ENCODE measurements around the gene KRT31. TPM values are rescaled to one million over a fixed set of nuclear protein-coding genes. Genes with fewer than 3 reads are reported as not detected.

The KRT31 gene
- total RNA-seq, 4 donors from 2014 or later: not detected

DNA sequence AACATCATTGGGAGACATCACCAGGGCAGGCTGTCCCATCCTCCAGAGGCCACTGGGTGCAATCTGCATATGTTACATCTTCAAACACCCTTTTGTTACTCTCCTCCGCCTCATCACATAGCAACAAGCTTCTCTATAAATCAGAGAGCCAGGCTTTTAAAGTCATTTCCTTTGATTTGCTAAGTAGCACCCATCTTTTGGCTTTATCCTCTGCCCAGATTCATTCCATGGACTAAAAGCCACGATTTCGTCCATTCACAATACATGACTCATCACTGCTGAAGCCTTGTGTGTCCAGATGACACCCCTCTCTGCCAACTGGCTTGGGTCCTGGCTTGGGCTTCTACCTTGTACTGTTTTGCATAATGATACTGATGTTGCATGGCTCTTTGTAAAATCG lies 45.3 kb upstream of the KRT31 start:
- Histone ChIP-seq H3K9me3 (no peaks in the 10 kb centered on the region), H3K36me3 (no peaks in the 10 kb centered on the region), H3K4me3 (no peak overlapping the region), H3K27ac (no peak overlapping the region), H3K27me3 (peaks cover 26% of the 10 kb centered on the region), H3K4me1 (no peaks in the 10 kb centered on the region)
- in situ Hi-C loops (cut with MboI; ENCODE audit: low pct_ligation_motif_present in 1 of 4, low pct_unique_long_range_greater_than_20kb in 1 of 4, low sequenced_read_pairs in 3 of 4) (no loop called here), intact Hi-C loops (cut with DNase I; ENCODE audit: low total_unique reads) (no loop called here)
- no peak for DNase-seq
- WGBS, 2 donors (ENCODE audit: low coverage in 1 of 2): 47 to 76% methylated on average over 3 to 4 of the region's 4 CpGs
- TF ChIP-seq CTCF (IDR thresholded peaks at IDR 0.05) (no peak), EP300 (IDR thresholded peaks at IDR 0.05; ENCODE audit: low read depth) (no peak), POLR2AphosphoS5 (IDR thresholded peaks at IDR 0.05) (no peak), POLR2A (IDR thresholded peaks at IDR 0.05) (no peak)

GRCh38 chr17:41440531-41441033 lies 43.2 kb upstream of the KRT31 start, which contains the start of gene KRT38:
Gene KRT38, minus strand, starts transcription at chr17:41440983. Its CDS starts 62 bp downstream, at chr17:41440921.
- DNase-seq: no peak
- in situ Hi-C loops (cut with MboI; ENCODE audit: low pct_ligation_motif_present in 1 of 4, low pct_unique_long_range_greater_than_20kb in 1 of 4, low sequenced_read_pairs in 3 of 4) (no loop called here), intact Hi-C loops (cut with DNase I; ENCODE audit: low total_unique reads) (no loop called here)
- peaks cover 26% of the 10 kb centered on the region for H3K27me3 ChIP-seq
- H3K4me3 ChIP-seq: no peak within 1 kb of the TSS
- no peak for TF ChIP-seq EP300 (IDR thresholded peaks at IDR 0.05; ENCODE audit: low read depth)
- no peak for TF ChIP-seq POLR2A (IDR thresholded peaks at IDR 0.05)
- TF ChIP-seq CTCF (IDR thresholded peaks at IDR 0.05): no peak
- no peak for TF ChIP-seq POLR2AphosphoS5 (IDR thresholded peaks at IDR 0.05)
- 88% methylated on average over 10 of the region's 10 CpGs; no CpG with 5 or more reads in 1 of the 2 donors for WGBS, 2 donors (ENCODE audit: low coverage in 1 of 2)
- H3K9me3 ChIP-seq: no peaks in the 10 kb centered on the region
- H3K4me1 ChIP-seq: no peaks in the 10 kb centered on the region
- H3K36me3 ChIP-seq: no peaks in the 10 kb centered on the region
- no peak within 1 kb of the TSS for H3K27ac ChIP-seq

- no peak for DNase-seq
- peaks cover 21% of the 10 kb centered on the region for H3K27me3 ChIP-seq
- in situ Hi-C loops (cut with MboI; ENCODE audit: low pct_ligation_motif_present in 1 of 4, low pct_unique_long_range_greater_than_20kb in 1 of 4, low sequenced_read_pairs in 3 of 4) (no loop called here), intact Hi-C loops (cut with DNase I; ENCODE audit: low total_unique reads) (no loop called here)
- 81% methylated on average over 3 to 4 of the region's 5 CpGs for WGBS, 2 donors (ENCODE audit: low coverage in 1 of 2)
- no peaks in the 10 kb centered on the region for H3K36me3 ChIP-seq
- H3K9me3 ChIP-seq: no peaks in the 10 kb centered on the region
- no peak for TF ChIP-seq POLR2A (IDR thresholded peaks at IDR 0.05)
- TF ChIP-seq POLR2AphosphoS5 (IDR thresholded peaks at IDR 0.05): no peak
- no peak for TF ChIP-seq EP300 (IDR thresholded peaks at IDR 0.05; ENCODE audit: low read depth)
- no peak for TF ChIP-seq CTCF (IDR thresholded peaks at IDR 0.05)
- no peak overlapping the region for H3K4me3 ChIP-seq
- H3K27ac ChIP-seq: no peak overlapping the region
- no peaks in the 10 kb centered on the region for H3K4me1 ChIP-seq
These were observed 42.0 kb upstream of the KRT31 start for GRCh38 chr17:41439375-41439774.

DNA sequence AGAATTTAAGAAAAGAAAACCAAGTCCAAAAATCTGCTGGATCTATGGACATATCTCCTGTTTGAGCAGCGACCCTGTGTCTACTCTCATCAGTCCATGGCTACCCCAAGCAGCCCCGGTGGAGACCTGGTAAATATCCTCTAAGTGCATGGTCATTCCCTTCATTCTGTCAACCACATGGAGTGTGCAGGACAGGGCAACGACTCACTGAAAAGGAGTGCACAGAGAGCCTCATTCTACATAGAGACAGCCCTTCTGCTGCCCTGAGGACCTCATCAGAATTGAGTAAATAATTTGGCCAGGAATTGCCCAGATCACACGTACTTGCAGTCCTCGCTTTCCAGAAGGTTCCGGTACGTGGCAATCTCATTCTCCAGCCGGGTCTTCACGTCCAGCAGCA lies 40.4 kb upstream of the KRT31 start:
- intact Hi-C loops (cut with DNase I; ENCODE audit: low total_unique reads) (no loop called here), in situ Hi-C loops (cut with MboI; ENCODE audit: low pct_ligation_motif_present in 1 of 4, low pct_unique_long_range_greater_than_20kb in 1 of 4, low sequenced_read_pairs in 3 of 4) (no loop called here)
- Histone ChIP-seq H3K4me3 (no peak overlapping the region), H3K9me3 (no peaks in the 10 kb centered on the region), H3K36me3 (no peaks in the 10 kb centered on the region), H3K27me3 (peaks cover 7% of the 10 kb centered on the region), H3K27ac (no peak overlapping the region), H3K4me1 (no peaks in the 10 kb centered on the region)
- TF ChIP-seq EP300 (IDR thresholded peaks at IDR 0.05; ENCODE audit: low read depth): no peak
- no peak for TF ChIP-seq CTCF (IDR thresholded peaks at IDR 0.05)
- TF ChIP-seq POLR2AphosphoS5 (IDR thresholded peaks at IDR 0.05): no peak
- no peak for TF ChIP-seq POLR2A (IDR thresholded peaks at IDR 0.05)
- WGBS, 2 donors (ENCODE audit: low coverage in 1 of 2): 77 to 81% methylated on average over 3 to 9 of the region's 9 CpGs
- DNase-seq: no peak

All from transverse colon (tissue), 4 donors.